Measurements from ENCODE around the gene MLXIP. TPM values are rescaled to one million over a fixed set of nuclear protein-coding genes. Genes with fewer than 3 reads are reported as not detected.
"Not testable (repeated sequence)": the region's sequence is repeated elsewhere in the genome, so short reads cannot be mapped to it uniquely, and the experiment has no call there.

The MLXIP gene
- total and polyA plus RNA-seq, 2 donors from 2014 or later = 10.9 to 67.6 TPM

GRCh38 chr12:122040579-122041386, 37.8 kb upstream of the MLXIP start:
- intact Hi-C loops (cut with DNase I) = no loop called here
- Histone ChIP-seq H3K27me3 (ENCODE audit: control insufficient read depth, insufficient read depth, low read length) (no peaks in the 10 kb centered on the region), H3K4me1 (ENCODE audit: control insufficient read depth in 2 of 3, insufficient read depth in 2 of 3, low read depth in 1 of 3, low read length in 3 of 3) (peaks cover 0 to 21% (median 8%) of the 10 kb centered on the region in 3 donors), H3K4me3 (ENCODE audit: low read length in 3 of 3) (no peak overlapping the region), H3K9ac (ENCODE audit: low read length in 3 of 3) (no peak overlapping the region), H3K36me3 (ENCODE audit: control insufficient read depth in 2 of 3, insufficient read depth in 3 of 3, low read length in 3 of 3) (peaks cover 0 to 11% (median 4%) of the 10 kb centered on the region in 3 donors), H3K27ac (ENCODE audit: low read depth in 2 of 2, low read length in 2 of 2) (peak overlapping the region; percentile 66 to 69), H3K9me3 (ENCODE audit: control insufficient read depth in 2 of 3, insufficient read depth in 1 of 3, low read length in 3 of 3) (no peaks in the 10 kb centered on the region)
- peak; percentile 71 for FAIRE-seq
- DNase-seq = peak; percentile 69 to 93 (median 91)
- no peak for TF ChIP-seq CTCF (IDR thresholded peaks at IDR 0.05; ENCODE audit: borderline replicate concordance, extremely low read depth, insufficient read depth)

GRCh38 chr12:122041458-122041857, 37.1 kb upstream of the MLXIP start:
- H3K9ac ChIP-seq (ENCODE audit: low read length in 3 of 3); DNase-seq; intact Hi-C loops (cut with DNase I); H3K27me3 ChIP-seq (ENCODE audit: control insufficient read depth, insufficient read depth, low read length); FAIRE-seq; H3K4me3 ChIP-seq (ENCODE audit: low read length in 3 of 3); H3K9me3 ChIP-seq (ENCODE audit: control insufficient read depth in 2 of 3, insufficient read depth in 1 of 3, low read length in 3 of 3): not testable (repeated sequence)
- peak overlapping the region; percentile 66 to 69 for H3K27ac ChIP-seq (ENCODE audit: low read depth in 2 of 2, low read length in 2 of 2)
- peaks cover 0 to 14% (median 4%) of the 10 kb centered on the region in 3 donors for H3K36me3 ChIP-seq (ENCODE audit: control insufficient read depth in 2 of 3, insufficient read depth in 3 of 3, low read length in 3 of 3)
- peaks cover 0 to 21% (median 8%) of the 10 kb centered on the region in 3 donors for H3K4me1 ChIP-seq (ENCODE audit: control insufficient read depth in 2 of 3, insufficient read depth in 2 of 3, low read depth in 1 of 3, low read length in 3 of 3)

GRCh38 chr12:122042910-122043309, 35.6 kb upstream of the MLXIP start:
- intact Hi-C loops (cut with DNase I) = no loop called here
- no peak overlapping the region for H3K9ac ChIP-seq (ENCODE audit: low read length in 3 of 3)
- H3K4me3 ChIP-seq (ENCODE audit: low read length in 3 of 3) = no peak overlapping the region
- H3K27ac ChIP-seq (ENCODE audit: low read depth in 2 of 2, low read length in 2 of 2) = peak overlapping the region in 1 of 2 donors; percentile 67
- no peak for TF ChIP-seq CTCF (IDR thresholded peaks at IDR 0.05; ENCODE audit: borderline replicate concordance, extremely low read depth, insufficient read depth)
- no peaks in the 10 kb centered on the region for H3K9me3 ChIP-seq (ENCODE audit: control insufficient read depth in 2 of 3, insufficient read depth in 1 of 3, low read length in 3 of 3)
- H3K36me3 ChIP-seq (ENCODE audit: control insufficient read depth in 2 of 3, insufficient read depth in 3 of 3, low read length in 3 of 3) = peaks cover 0 to 18% (median 4%) of the 10 kb centered on the region in 3 donors
- H3K4me1 ChIP-seq (ENCODE audit: control insufficient read depth in 2 of 3, insufficient read depth in 2 of 3, low read depth in 1 of 3, low read length in 3 of 3) = peaks cover 0 to 17% (median 8%) of the 10 kb centered on the region in 3 donors
- FAIRE-seq (no peak), DNase-seq (peak in 1 of 5 donors; percentile 60)
- H3K27me3 ChIP-seq (ENCODE audit: control insufficient read depth, insufficient read depth, low read length) = no peaks in the 10 kb centered on the region

GRCh38 chr12:122043476-122043875, 35.1 kb upstream of the MLXIP start:
- Histone ChIP-seq H3K4me3 (ENCODE audit: low read length in 3 of 3) (no peak overlapping the region), H3K4me1 (ENCODE audit: control insufficient read depth in 2 of 3, insufficient read depth in 2 of 3, low read depth in 1 of 3, low read length in 3 of 3) (peaks cover 0 to 17% (median 8%) of the 10 kb centered on the region in 3 donors), H3K27me3 (ENCODE audit: control insufficient read depth, insufficient read depth, low read length) (no peaks in the 10 kb centered on the region), H3K9me3 (ENCODE audit: control insufficient read depth in 2 of 3, insufficient read depth in 1 of 3, low read length in 3 of 3) (no peaks in the 10 kb centered on the region), H3K36me3 (ENCODE audit: control insufficient read depth in 2 of 3, insufficient read depth in 3 of 3, low read length in 3 of 3) (peaks cover 0 to 16% (median 4%) of the 10 kb centered on the region in 3 donors), H3K27ac (ENCODE audit: low read depth in 2 of 2, low read length in 2 of 2) (no peak overlapping the region), H3K9ac (ENCODE audit: low read length in 3 of 3) (no peak overlapping the region)
- DNase-seq = no peak
- no peak for FAIRE-seq
- intact Hi-C loops (cut with DNase I) = no loop called here
- no peak for TF ChIP-seq CTCF (IDR thresholded peaks at IDR 0.05; ENCODE audit: borderline replicate concordance, extremely low read depth, insufficient read depth)
